ENCODE data around the gene GPHN. TPM values are rescaled to one million over a fixed set of nuclear protein-coding genes. Genes with fewer than 3 reads are reported as not detected.

The GPHN gene
- polyA plus RNA-seq, 1 of the 3 experiments (the other 2 are of a cell fraction): 6.9 TPM

- Histone ChIP-seq H3K4me2 (no peak overlapping the region), H3F3A (replicated peaks; ENCODE audit: insufficient read depth) (no peaks in the 10 kb centered on the region), H3K9ac (no peak overlapping the region), H2AFZ (ENCODE audit: low read depth) (no peak overlapping the region), H3K36me3 (replicated peaks in 1 of 2; ENCODE audit: control insufficient read depth in 1 of 2, insufficient read depth in 2 of 2, low read length in 1 of 2) (no peaks in the 10 kb centered on the region), H3K79me2 (ENCODE audit: insufficient read depth) (no peaks in the 10 kb centered on the region), H3K27me3 (ENCODE audit: insufficient read depth) (no peaks in the 10 kb centered on the region), H3K9me2 (no peaks in the 10 kb centered on the region), H3K9me3 (no peaks in the 10 kb centered on the region), H3K4me3 (ENCODE audit: low read depth in 2 of 2, low read length in 1 of 2) (no peak overlapping the region), H3K27ac (ENCODE audit: low read depth in 2 of 2, low read length in 1 of 2) (no peak overlapping the region), H4K20me1 (ENCODE audit: insufficient read depth) (no peaks in the 10 kb centered on the region), H3K4me1 (ENCODE audit: control insufficient read depth in 1 of 2, insufficient read depth in 2 of 2, low read depth in 1 of 2, low read length in 1 of 2) (no peaks in the 10 kb centered on the region)
- POLR2A ChIA-PET: no interaction called here
- DNase-seq: no peak
- 89% methylated on average over 3 of the region's 3 CpGs for WGBS (ENCODE audit: low lambda C conversion rate)
- CTCF ChIA-PET: interaction anchor here (0.7 kb wide), 1 partner anchor 151 kb away, joined by 3 read pairs; no protein-coding TSS in a partner anchor
- TF ChIP-seq, protein P1, sequence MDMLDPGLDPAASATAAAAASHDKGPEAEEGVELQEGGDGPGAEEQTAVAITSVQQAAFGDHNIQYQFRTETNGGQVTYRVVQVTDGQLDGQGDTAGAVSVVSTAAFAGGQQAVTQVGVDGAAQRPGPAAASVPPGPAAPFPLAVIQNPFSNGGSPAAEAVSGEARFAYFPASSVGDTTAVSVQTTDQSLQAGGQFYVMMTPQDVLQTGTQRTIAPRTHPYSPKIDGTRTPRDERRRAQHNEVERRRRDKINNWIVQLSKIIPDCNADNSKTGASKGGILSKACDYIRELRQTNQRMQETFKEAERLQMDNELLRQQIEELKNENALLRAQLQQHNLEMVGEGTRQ (IDR thresholded peaks at IDR 0.05; ENCODE audit: borderline replicate concordance, low read depth, low read length): no peak
- no peak for TF ChIP-seq TEAD4 (IDR thresholded peaks at IDR 0.05; ENCODE audit: borderline replicate concordance, insufficient read depth)
- TF ChIP-seq, protein P2, sequence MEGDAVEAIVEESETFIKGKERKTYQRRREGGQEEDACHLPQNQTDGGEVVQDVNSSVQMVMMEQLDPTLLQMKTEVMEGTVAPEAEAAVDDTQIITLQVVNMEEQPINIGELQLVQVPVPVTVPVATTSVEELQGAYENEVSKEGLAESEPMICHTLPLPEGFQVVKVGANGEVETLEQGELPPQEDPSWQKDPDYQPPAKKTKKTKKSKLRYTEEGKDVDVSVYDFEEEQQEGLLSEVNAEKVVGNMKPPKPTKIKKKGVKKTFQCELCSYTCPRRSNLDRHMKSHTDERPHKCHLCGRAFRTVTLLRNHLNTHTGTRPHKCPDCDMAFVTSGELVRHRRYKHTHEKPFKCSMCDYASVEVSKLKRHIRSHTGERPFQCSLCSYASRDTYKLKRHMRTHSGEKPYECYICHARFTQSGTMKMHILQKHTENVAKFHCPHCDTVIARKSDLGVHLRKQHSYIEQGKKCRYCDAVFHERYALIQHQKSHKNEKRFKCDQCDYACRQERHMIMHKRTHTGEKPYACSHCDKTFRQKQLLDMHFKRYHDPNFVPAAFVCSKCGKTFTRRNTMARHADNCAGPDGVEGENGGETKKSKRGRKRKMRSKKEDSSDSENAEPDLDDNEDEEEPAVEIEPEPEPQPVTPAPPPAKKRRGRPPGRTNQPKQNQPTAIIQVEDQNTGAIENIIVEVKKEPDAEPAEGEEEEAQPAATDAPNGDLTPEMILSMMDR (IDR thresholded peaks at IDR 0.05): no peak
- TF ChIP-seq, protein P3, sequence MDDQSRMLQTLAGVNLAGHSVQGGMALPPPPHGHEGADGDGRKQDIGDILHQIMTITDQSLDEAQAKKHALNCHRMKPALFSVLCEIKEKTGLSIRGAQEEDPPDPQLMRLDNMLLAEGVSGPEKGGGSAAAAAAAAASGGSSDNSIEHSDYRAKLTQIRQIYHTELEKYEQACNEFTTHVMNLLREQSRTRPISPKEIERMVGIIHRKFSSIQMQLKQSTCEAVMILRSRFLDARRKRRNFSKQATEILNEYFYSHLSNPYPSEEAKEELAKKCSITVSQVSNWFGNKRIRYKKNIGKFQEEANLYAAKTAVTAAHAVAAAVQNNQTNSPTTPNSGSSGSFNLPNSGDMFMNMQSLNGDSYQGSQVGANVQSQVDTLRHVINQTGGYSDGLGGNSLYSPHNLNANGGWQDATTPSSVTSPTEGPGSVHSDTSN (IDR thresholded peaks at IDR 0.05): no peak
- no peak for TF ChIP-seq FOSL2 (IDR thresholded peaks at IDR 0.05; ENCODE audit: borderline replicate concordance, low read depth)
- TF ChIP-seq EZH2phosphoT487 (IDR thresholded peaks at IDR 0.05; ENCODE audit: borderline replicate concordance, low read depth): no peak
- no peak for TF ChIP-seq NRF1 (IDR thresholded peaks at IDR 0.05; ENCODE audit: low read depth, low read length)
- TF ChIP-seq SIN3A (IDR thresholded peaks at IDR 0.05; ENCODE audit: borderline replicate concordance, low read depth, low read length): no peak
- no peak for TF ChIP-seq USF1 (IDR thresholded peaks at IDR 0.05; ENCODE audit: borderline replicate concordance, low read depth)
- no peak for TF ChIP-seq YY1 (IDR thresholded peaks at IDR 0.05; ENCODE audit: low read depth)
- no peak for TF ChIP-seq GATA2 (CRISPR knock-in tag; IDR thresholded peaks at IDR 0.05)
- TF ChIP-seq MAX (IDR thresholded peaks at IDR 0.05; ENCODE audit: low read depth): no peak
- TF ChIP-seq ELF1 (IDR thresholded peaks at IDR 0.05): no peak
- TF ChIP-seq CHD2 (IDR thresholded peaks at IDR 0.05; ENCODE audit: low read length, partially characterized antibody): no peak
- no peak for TF ChIP-seq POLR2AphosphoS5 (IDR thresholded peaks at IDR 0.05; ENCODE audit: low read depth, low read length)
- TF ChIP-seq RFX5 (IDR thresholded peaks at IDR 0.05; ENCODE audit: low read length): no peak
These were observed 511.8 kb downstream of the GPHN start for GRCh38 chr14:67019796-67020195.

Measured in SK-N-SH (cell line).